Activated naive CD8-positive, alpha-beta T cell treated with anti-CD3 and anti-CD28 coated beads, Interleukin-2, amount 50 U/mL, for 24 hours (primary cell): ENCODE data around the gene SHC2.
A peak's percentile ranks its signal among the peaks of the same experiment; 100 is the strongest.
"Not testable (repeated sequence)": the region's sequence is repeated elsewhere in the genome, so short reads cannot be mapped to it uniquely, and the experiment has no call there.

Experiments used
- ATAC-seq: fragments of 150-1000 bp; cut with Tn5 transposase; one replicate; pipeline ENCODE4 v1.10.0; 2021
- DNase-seq: peaks from one replicate; pipeline ENCODE4 v3.0.0; 2021
- H3K27ac Mint-ChIP-seq: one replicate; pipeline ENCODE4 v1.8.0; 2021; ENCODE audit warnings: mild to moderate bottlenecking, mixed read lengths
- H3K27me3 Mint-ChIP-seq: one replicate; pipeline ENCODE4 v1.8.0; 2021; ENCODE audit warnings: mixed read lengths
- H3K36me3 Mint-ChIP-seq: one replicate; pipeline ENCODE4 v1.8.0; 2021; ENCODE audit warnings: low read depth, mixed read lengths
- H3K4me1 Mint-ChIP-seq: one replicate; pipeline ENCODE4 v1.8.0; 2021; ENCODE audit warnings: mixed read lengths
- H3K4me3 Mint-ChIP-seq: one replicate; pipeline ENCODE4 v1.8.0; 2021; ENCODE audit warnings: mild to moderate bottlenecking, moderate library complexity, mixed read lengths
- H3K9me3 Mint-ChIP-seq: one replicate; pipeline ENCODE4 v1.8.0; 2021; ENCODE audit warnings: mixed read lengths

The SHC2 gene

GRCh38 chr19:382578-382977 lies 78.3 kb downstream of the SHC2 start:
- peak overlapping the region; percentile 62 for H3K4me3 Mint-ChIP-seq
- peak; percentile 86 for ATAC-seq

DNA sequence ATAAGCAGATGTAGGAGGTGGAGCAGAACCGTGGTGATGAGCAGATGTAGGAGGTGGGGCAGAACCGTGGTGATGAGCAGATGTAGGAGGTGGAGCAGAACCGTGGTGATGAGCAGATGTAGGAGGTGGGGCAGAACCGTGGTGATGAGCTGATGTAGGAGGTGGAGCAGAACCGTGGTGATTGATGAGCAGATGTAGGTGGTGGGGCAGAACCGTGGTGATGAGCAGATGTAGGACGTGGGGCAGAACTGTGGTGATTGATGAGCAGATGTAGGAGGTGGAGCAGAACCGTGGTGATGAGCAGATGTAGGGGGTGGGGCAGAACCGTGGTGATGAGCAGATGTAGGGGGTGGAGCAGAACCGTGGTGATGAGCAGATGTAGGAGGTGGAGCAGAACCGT lies 78.9 kb downstream of the SHC2 start:
- peaks cover 36% of the 10 kb centered on the region for H3K27me3 Mint-ChIP-seq
- not testable (repeated sequence) for H3K4me3 Mint-ChIP-seq, DNase-seq, H3K36me3 Mint-ChIP-seq, H3K27ac Mint-ChIP-seq, H3K9me3 Mint-ChIP-seq, ATAC-seq
- peaks cover 24% of the 10 kb centered on the region for H3K4me1 Mint-ChIP-seq

More at GRCh38 chr19:382578-382977, 78.3 kb downstream of the SHC2 start:
- DNase-seq = peak; percentile 39
- not testable (repeated sequence) for H3K9me3 Mint-ChIP-seq, H3K36me3 Mint-ChIP-seq
- Mint-ChIP-seq H3K4me1 (peaks cover 24% of the 10 kb centered on the region), H3K27ac (peak overlapping the region; percentile 89), H3K27me3 (peaks cover 38% of the 10 kb centered on the region)

GRCh38 chr19:380618-381219 lies 80.1 kb downstream of the SHC2 start:
- H3K9me3 Mint-ChIP-seq, ATAC-seq, H3K4me3 Mint-ChIP-seq, H3K27ac Mint-ChIP-seq, DNase-seq, H3K36me3 Mint-ChIP-seq: not testable (repeated sequence)
- Mint-ChIP-seq H3K27me3 (peaks cover 25% of the 10 kb centered on the region), H3K4me1 (peaks cover 24% of the 10 kb centered on the region)

DNA sequence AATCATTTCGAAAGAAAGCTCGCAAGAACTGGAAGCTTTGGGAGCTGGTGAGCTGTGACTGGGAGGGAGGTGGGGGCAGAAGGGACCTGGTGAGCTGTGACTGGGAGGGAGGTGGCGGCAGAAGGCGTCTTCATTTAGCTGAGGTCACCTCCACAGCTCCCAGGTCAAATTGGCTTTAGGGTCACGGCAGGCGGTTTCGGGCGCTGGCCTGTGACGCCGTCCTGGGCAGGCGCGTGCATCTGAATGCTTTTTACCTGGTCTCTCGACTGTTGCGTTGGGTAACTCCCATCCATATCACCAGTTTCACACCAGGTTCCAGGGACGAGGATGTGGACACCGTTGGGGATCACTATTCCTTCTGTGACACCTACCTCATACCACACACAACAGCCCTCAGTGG lies 81.0 kb downstream of the SHC2 start:
- no peak overlapping the region for H3K4me3 Mint-ChIP-seq
- H3K27ac Mint-ChIP-seq = no peak overlapping the region
- no peaks in the 10 kb centered on the region for H3K9me3 Mint-ChIP-seq
- no peaks in the 10 kb centered on the region for H3K36me3 Mint-ChIP-seq
- no peak for ATAC-seq
- DNase-seq = no peak
- peaks cover 19% of the 10 kb centered on the region for H3K27me3 Mint-ChIP-seq
- H3K4me1 Mint-ChIP-seq = peaks cover 24% of the 10 kb centered on the region

- Mint-ChIP-seq H3K27ac (no peak overlapping the region), H3K4me1 (peaks cover 15% of the 10 kb centered on the region), H3K27me3 (peaks cover 10% of the 10 kb centered on the region), H3K4me3 (no peak overlapping the region), H3K9me3 (no peaks in the 10 kb centered on the region), H3K36me3 (no peaks in the 10 kb centered on the region)
- ATAC-seq (no peak), DNase-seq (no peak)
These were observed 82.1 kb downstream of the SHC2 start for GRCh38 chr19:378706-379105.

DNA sequence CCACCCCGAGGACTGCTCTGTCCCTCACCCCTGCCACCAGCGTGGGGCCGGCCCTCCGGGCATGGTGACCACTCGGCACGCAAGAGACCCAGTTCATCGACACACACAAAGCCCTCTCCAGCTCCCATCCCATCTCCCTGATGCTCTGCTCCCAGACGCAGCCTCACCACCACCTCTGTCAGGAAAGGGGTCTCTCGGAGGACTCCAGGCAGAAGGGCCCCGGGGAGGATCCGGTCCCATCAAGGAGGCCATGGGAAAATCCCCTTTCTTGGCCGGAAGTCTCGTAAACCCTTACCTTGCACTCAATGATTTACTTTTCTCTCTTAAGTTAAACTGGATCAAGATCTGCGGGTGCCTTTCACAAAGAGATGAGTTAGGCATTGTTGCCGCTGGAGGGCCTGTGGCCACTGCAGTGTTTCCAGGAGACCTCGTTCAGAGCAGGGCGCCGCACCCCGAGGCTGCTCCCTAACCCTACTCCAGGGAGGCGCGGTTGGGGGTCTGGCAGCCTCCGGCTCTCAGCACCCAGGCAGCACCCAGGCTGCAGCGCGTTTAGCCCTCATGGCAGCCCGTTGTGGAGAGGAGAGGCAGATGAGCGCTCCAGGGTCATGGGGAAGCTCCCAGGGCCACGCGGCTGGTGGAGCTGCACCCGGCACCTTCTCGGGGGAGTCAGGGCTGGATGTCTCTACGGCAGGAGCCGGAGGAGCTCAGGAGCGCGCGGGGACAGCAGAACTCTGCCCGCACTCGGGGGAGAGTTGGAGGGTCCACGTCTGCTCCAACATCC lies 82.8 kb downstream of the SHC2 start:
- H3K4me3 Mint-ChIP-seq = no peak overlapping the region
- DNase-seq (no peak), ATAC-seq (no peak)
- peaks cover 6% of the 10 kb centered on the region for H3K27me3 Mint-ChIP-seq
- H3K4me1 Mint-ChIP-seq = peaks cover 8% of the 10 kb centered on the region
- no peaks in the 10 kb centered on the region for H3K9me3 Mint-ChIP-seq
- H3K36me3 Mint-ChIP-seq = no peaks in the 10 kb centered on the region
- H3K27ac Mint-ChIP-seq = no peak overlapping the region

GRCh38 chr19:376111-376470 lies 84.7 kb downstream of the SHC2 start:
- H3K27ac Mint-ChIP-seq = no peak overlapping the region
- no peak overlapping the region for H3K4me3 Mint-ChIP-seq
- no peaks in the 10 kb centered on the region for H3K36me3 Mint-ChIP-seq
- ATAC-seq = no peak
- H3K9me3 Mint-ChIP-seq = no peaks in the 10 kb centered on the region
- no peaks in the 10 kb centered on the region for H3K4me1 Mint-ChIP-seq
- H3K27me3 Mint-ChIP-seq = peaks cover 6% of the 10 kb centered on the region
- DNase-seq = no peak

- ATAC-seq (no peak), DNase-seq (no peak)
- Mint-ChIP-seq H3K9me3 (no peaks in the 10 kb centered on the region), H3K4me3 (no peak overlapping the region), H3K36me3 (no peaks in the 10 kb centered on the region), H3K27ac (no peak overlapping the region), H3K4me1 (no peaks in the 10 kb centered on the region), H3K27me3 (peaks cover 6% of the 10 kb centered on the region)
These were observed 85.3 kb downstream of the SHC2 start for GRCh38 chr19:375395-376110.

DNA sequence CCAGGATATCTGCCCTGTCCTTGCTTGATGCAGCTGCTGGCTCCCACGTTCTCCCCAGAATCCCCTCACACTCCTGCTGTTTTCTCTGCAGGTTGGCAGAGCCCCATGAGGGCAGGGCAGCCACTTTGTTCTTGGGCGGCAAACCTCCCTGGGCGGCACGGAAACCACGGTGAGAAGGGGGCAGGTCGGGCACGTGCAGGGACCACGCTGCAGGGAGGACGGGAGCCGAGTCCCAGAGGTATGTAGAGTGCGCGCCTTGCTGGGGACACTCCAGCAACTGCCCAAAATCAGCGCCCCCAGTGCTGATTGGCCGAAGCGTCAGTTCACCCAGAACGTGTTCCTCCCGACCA lies 86.0 kb downstream of the SHC2 start:
- H3K36me3 Mint-ChIP-seq = no peaks in the 10 kb centered on the region
- DNase-seq (no peak), ATAC-seq (no peak)
- H3K27ac Mint-ChIP-seq = no peak overlapping the region
- H3K9me3 Mint-ChIP-seq = no peaks in the 10 kb centered on the region
- peaks cover 7% of the 10 kb centered on the region for H3K27me3 Mint-ChIP-seq
- H3K4me3 Mint-ChIP-seq = no peak overlapping the region
- H3K4me1 Mint-ChIP-seq = no peaks in the 10 kb centered on the region

- DNase-seq = no peak
- ATAC-seq = no peak
- Mint-ChIP-seq H3K9me3 (no peaks in the 10 kb centered on the region), H3K4me1 (no peaks in the 10 kb centered on the region), H3K36me3 (no peaks in the 10 kb centered on the region), H3K27me3 (peaks cover 11% of the 10 kb centered on the region), H3K27ac (no peak overlapping the region), H3K4me3 (no peak overlapping the region)
These were observed 86.5 kb downstream of the SHC2 start for GRCh38 chr19:374183-374885.

DNA sequence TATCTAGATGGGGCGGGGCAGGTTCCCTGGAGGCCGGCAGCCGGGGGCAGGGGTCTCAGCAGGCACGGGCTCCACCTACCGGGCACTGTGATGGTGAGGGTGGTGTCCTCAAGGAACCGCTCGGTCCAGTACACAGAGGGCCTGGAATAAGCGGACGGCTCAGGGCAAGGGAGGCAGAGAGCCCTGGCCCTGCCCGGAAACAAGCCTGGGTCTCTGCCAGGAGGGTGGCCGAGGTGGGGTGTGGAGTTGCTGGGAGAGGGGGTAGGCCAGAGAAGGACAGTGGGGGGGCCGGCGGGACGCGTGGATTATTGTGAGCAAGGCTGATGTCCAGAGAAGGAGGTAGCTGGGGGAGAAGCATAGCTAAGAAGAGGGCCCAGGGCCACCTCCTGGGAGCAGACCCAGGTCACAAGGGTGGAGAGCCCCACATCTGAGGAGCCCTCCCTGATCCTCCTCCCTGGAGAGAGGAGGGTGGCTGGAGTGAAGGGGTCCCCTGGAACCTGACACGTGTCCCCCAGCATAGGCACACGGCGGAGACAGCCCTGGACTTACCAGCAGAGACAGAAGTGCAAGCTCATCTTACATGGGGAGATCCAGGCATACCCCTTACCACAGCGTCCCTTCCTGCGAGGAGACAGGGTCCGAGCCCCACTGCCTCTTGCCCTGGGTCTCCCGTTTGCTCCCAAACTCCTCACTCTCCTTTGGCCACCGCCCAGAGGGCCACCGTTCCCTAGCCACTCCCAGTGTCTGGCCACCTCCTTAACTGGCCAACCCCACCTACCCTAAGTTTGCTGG lies 87.2 kb downstream of the SHC2 start:
- Mint-ChIP-seq H3K27me3 (peaks cover 11% of the 10 kb centered on the region), H3K36me3 (no peaks in the 10 kb centered on the region), H3K9me3 (no peaks in the 10 kb centered on the region), H3K4me3 (no peak overlapping the region), H3K27ac (no peak overlapping the region), H3K4me1 (no peaks in the 10 kb centered on the region)
- no peak for DNase-seq
- no peak for ATAC-seq

GRCh38 chr19:372306-372890 lies 88.4 kb downstream of the SHC2 start:
- H3K27ac Mint-ChIP-seq = no peak overlapping the region
- peaks cover 16% of the 10 kb centered on the region for H3K27me3 Mint-ChIP-seq
- no peaks in the 10 kb centered on the region for H3K9me3 Mint-ChIP-seq
- H3K4me3 Mint-ChIP-seq = no peak overlapping the region
- DNase-seq = no peak
- no peaks in the 10 kb centered on the region for H3K36me3 Mint-ChIP-seq
- H3K4me1 Mint-ChIP-seq = no peaks in the 10 kb centered on the region
- no peak for ATAC-seq

DNA sequence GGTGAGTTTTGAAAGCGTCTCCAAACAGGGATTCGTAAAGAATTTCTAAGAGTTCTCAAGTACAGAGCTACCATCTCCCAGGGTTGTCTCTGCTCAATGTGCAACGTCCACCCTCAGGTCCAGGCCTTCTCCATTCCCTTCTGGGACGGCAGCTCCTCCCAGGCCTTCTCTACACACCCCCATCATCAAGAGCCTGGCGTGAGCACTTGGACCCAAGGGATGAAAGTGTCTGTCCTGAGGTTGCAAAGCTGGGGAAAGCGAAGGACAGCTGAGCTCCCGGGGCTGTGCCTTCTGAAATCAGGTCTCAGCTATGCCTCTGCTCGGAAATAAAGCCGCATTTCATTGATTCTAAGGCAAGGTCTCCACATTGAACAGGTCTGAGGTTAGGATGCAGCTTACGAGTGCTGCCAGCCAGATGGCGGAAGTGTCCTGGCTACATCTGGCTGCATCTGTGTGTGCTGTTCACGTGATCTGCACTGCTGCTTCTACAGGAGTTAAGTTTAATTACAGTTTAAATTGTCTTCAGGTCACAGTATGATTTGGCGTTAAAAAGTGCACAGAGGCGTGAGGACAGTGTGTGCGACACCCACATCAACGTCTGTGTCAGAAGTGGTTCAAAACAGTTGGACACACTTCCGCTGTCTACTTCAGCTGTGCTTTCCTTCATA lies 89.2 kb downstream of the SHC2 start:
- no peak overlapping the region for H3K4me3 Mint-ChIP-seq
- DNase-seq (no peak), ATAC-seq (peak; percentile 12)
- H3K36me3 Mint-ChIP-seq = no peaks in the 10 kb centered on the region
- no peak overlapping the region for H3K27ac Mint-ChIP-seq
- no peaks in the 10 kb centered on the region for H3K9me3 Mint-ChIP-seq
- H3K27me3 Mint-ChIP-seq = peaks cover 21% of the 10 kb centered on the region
- no peaks in the 10 kb centered on the region for H3K4me1 Mint-ChIP-seq
